Activated naive CD8-positive, alpha-beta T cell (primary cell): ENCODE measurements around the gene DOCK11.

ENCODE experiments used
- H3K27ac Mint-ChIP-seq: one replicate; pipeline ENCODE4 v1.8.0; 2021; ENCODE audit warnings: mixed read lengths
- H3K27me3 Mint-ChIP-seq: one replicate; pipeline ENCODE4 v1.8.0; 2021; ENCODE audit warnings: mixed read lengths
- H3K36me3 Mint-ChIP-seq: one replicate; pipeline ENCODE4 v1.8.0; 2021; ENCODE audit warnings: mixed read lengths
- H3K4me1 Mint-ChIP-seq: one replicate; pipeline ENCODE4 v1.8.0; 2021; ENCODE audit warnings: low read depth, mixed read lengths
- H3K4me3 Mint-ChIP-seq: one replicate; pipeline ENCODE4 v1.8.0; 2021; ENCODE audit warnings: mild to moderate bottlenecking, mixed read lengths
- H3K9me3 Mint-ChIP-seq: one replicate; pipeline ENCODE4 v1.8.0; 2021; ENCODE audit warnings: low read depth, mixed read lengths

DOCK11 gene

DNA sequence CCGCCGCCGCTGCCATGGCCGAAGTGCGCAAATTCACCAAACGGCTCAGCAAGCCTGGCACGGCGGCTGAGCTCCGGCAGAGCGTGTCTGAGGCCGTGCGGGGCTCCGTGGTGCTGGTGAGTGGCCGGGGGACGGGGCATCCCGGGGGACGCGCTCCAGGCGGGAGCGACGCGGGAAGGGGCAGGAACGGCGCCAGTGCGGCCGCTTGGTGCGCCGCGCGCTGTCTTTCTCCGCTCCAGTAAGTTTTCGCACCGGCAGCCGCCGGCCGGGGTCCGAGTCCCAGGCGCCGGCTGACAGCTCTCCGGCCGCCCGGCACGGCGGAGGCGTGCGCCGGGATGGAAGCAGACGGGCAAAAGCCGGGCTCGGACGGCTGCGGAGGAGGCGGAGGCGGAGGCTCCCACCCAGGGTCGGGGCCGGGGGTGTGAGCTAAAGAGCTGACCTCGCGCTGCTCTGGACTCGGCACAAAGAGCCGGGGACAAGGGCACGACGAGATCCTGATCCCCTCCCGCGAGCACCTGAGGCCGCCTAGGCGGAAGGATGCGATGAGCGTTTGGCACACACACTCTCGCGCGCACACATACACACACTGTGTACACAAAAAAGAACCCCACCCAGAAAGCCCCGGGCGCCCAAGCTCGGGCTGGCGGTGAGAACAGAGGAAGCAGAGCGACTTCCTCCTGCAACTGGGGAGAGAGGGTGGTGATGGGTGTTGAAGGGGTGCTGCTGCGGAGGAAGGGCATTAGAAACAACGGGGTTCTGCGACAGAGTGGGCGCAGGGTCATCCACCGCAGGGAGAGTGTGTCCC lies 545 bp downstream of the DOCK11 start:
- Mint-ChIP-seq H3K4me1 (peaks cover 31% of the 10 kb centered on the region), H3K9me3 (no peaks in the 10 kb centered on the region), H3K36me3 (no peaks in the 10 kb centered on the region), H3K4me3 (peak overlapping the region; percentile 97), H3K27me3 (no peaks in the 10 kb centered on the region), H3K27ac (peak overlapping the region; percentile 96)

GRCh38 chrX:118496763-118497079 lies 1.1 kb downstream of the DOCK11 start:
- peak overlapping the region; percentile 97 for H3K4me3 Mint-ChIP-seq
- no peaks in the 10 kb centered on the region for H3K36me3 Mint-ChIP-seq
- H3K9me3 Mint-ChIP-seq: no peaks in the 10 kb centered on the region
- no peaks in the 10 kb centered on the region for H3K27me3 Mint-ChIP-seq
- peak overlapping the region; percentile 96 for H3K27ac Mint-ChIP-seq
- H3K4me1 Mint-ChIP-seq: peaks cover 34% of the 10 kb centered on the region

DNA sequence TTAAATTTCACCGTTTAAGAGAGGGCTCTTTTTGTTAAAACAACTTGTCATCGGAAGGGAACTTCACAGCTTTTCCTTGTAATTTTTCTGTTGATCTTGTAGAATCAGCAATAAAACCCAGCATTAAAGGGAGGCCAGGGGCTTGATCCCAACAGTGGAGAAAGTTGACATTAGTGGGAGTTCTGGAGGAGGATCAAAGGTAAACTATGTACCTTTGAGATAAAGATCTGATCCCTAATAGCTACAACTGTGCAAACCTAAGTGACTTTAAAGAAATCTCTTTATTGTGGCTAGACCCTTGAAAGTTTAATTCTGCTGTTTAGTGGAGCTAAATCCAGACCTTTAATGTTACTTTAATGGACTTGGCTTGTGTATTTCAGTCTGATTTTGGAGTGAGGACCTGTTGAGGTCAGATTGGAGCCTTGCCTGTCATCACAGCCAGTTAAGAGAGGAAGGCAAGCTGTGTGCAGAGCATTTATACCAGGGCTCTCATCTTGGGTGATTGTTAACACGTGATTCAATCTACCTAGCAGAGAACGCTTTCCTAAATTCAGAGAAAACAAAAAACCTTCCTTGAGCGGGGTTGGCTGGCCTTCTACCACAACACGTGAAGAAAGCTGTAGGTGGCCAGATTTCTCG lies 1.7 kb downstream of the DOCK11 start:
- H3K27me3 Mint-ChIP-seq: no peaks in the 10 kb centered on the region
- peak overlapping the region; percentile 97 for H3K4me3 Mint-ChIP-seq
- H3K9me3 Mint-ChIP-seq: no peaks in the 10 kb centered on the region
- H3K4me1 Mint-ChIP-seq: peaks cover 40% of the 10 kb centered on the region
- H3K36me3 Mint-ChIP-seq: no peaks in the 10 kb centered on the region
- H3K27ac Mint-ChIP-seq: peak overlapping the region; percentile 96

- H3K27me3 Mint-ChIP-seq: no peaks in the 10 kb centered on the region
- peak overlapping the region; percentile 96 for H3K27ac Mint-ChIP-seq
- H3K9me3 Mint-ChIP-seq: no peaks in the 10 kb centered on the region
- H3K4me1 Mint-ChIP-seq: peaks cover 48% of the 10 kb centered on the region
- H3K36me3 Mint-ChIP-seq: peaks cover 2% of the 10 kb centered on the region
- H3K4me3 Mint-ChIP-seq: peak overlapping the region; percentile 97
Measured at GRCh38 chrX:118498351-118498750, 2.7 kb downstream of the DOCK11 start.

DNA sequence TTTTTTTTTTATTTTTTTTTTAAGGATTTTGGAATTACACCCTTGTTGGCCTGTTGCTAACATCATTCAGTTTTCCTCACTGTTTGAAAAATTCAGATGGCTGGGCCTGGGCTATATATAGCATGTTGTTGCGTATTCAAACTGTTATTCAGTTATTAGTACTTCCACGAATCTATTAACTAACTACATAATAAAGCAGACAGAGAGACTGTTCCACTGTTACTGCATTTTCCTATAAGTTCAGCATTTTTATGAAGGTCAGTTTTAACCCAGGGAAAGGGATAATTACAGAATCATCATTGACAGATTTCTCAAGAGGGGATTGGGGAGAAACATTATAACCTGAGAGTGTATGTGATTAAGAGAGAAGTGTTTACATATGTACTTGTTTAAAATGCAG lies 3.1 kb downstream of the DOCK11 start:
- peaks cover 53% of the 10 kb centered on the region for H3K4me1 Mint-ChIP-seq
- no peaks in the 10 kb centered on the region for H3K27me3 Mint-ChIP-seq
- H3K36me3 Mint-ChIP-seq: peaks cover 4% of the 10 kb centered on the region
- H3K27ac Mint-ChIP-seq: peak overlapping the region; percentile 96
- H3K9me3 Mint-ChIP-seq: no peaks in the 10 kb centered on the region
- peak overlapping the region; percentile 52 for H3K4me3 Mint-ChIP-seq

DNA sequence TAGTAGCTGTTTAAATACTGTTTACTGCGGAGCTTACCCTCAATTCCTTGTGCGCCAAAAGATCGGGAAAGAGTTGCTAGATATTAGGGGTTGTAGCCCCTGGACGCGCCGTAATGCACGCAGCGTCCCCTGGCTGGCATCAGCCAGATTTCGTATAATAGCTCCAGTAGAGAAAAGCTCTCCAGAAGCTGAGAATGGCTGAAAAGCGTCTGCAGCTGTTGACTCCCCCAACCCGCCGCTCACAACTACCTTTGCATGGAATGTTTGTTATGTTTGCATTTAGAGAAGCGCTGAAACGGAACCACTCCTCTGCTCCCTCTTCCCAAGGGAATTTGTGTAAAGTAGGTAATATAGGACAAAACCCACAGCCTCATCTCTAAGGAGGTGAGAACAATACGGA lies 3.7 kb downstream of the DOCK11 start:
- H3K4me1 Mint-ChIP-seq: peaks cover 57% of the 10 kb centered on the region
- H3K27me3 Mint-ChIP-seq: no peaks in the 10 kb centered on the region
- H3K36me3 Mint-ChIP-seq: peaks cover 4% of the 10 kb centered on the region
- peak overlapping the region; percentile 96 for H3K27ac Mint-ChIP-seq
- peak overlapping the region; percentile 52 for H3K4me3 Mint-ChIP-seq
- no peaks in the 10 kb centered on the region for H3K9me3 Mint-ChIP-seq

- Mint-ChIP-seq H3K27ac (peak overlapping the region; percentile 95), H3K4me1 (peaks cover 65% of the 10 kb centered on the region), H3K36me3 (peaks cover 4% of the 10 kb centered on the region), H3K9me3 (no peaks in the 10 kb centered on the region), H3K27me3 (no peaks in the 10 kb centered on the region), H3K4me3 (peak overlapping the region; percentile 57)
Measured at GRCh38 chrX:118502161-118502789, 6.7 kb downstream of the DOCK11 start.

DNA sequence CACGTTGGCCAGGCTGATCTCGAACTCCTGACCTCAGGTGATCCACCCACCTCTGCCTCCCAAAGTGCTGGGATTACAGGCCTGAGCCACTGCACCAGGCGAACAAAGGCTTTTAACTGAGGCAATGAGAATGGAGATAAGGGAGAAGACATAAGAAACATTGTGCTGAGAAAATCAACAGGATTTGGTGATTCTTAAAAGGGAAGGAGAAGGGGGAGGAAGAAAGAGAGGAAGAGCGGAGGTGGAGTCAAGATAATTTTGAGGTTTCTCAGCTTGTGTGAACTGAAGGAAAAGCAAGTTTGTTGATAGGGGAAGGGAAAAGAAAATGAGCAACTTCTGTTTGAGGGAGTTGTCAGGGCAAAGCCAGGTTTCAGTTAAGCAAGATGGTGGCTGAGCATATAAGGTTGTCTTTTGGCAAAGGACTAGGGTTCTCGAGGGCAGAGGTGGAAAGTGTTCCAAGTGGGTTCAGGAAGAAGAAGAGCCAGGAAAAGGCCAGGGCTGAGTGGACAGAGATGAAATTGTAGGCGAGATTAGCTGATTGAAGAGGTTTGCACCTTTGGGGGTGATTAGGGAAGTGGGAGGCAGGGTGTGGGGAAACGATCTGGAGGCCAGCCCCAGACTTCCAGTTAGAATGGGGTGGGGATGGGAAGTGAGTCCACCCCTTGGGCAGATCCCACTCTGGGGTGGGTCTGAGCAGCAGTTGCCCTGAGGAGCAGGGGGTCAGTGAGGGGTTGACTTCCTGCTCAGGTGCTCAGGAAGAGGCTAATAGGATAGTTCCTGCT lies 7.8 kb downstream of the DOCK11 start:
- Mint-ChIP-seq H3K4me3 (peak overlapping the region; percentile 73), H3K4me1 (peaks cover 64% of the 10 kb centered on the region), H3K27ac (peak overlapping the region; percentile 95), H3K36me3 (peaks cover 4% of the 10 kb centered on the region), H3K27me3 (no peaks in the 10 kb centered on the region), H3K9me3 (no peaks in the 10 kb centered on the region)

- Mint-ChIP-seq H3K36me3 (peaks cover 4% of the 10 kb centered on the region), H3K27me3 (no peaks in the 10 kb centered on the region), H3K27ac (peak overlapping the region; percentile 78), H3K4me3 (no peak overlapping the region), H3K9me3 (no peaks in the 10 kb centered on the region), H3K4me1 (peaks cover 63% of the 10 kb centered on the region)
Measured at GRCh38 chrX:118504581-118504980, 9.0 kb downstream of the DOCK11 start.

GRCh38 chrX:118506805-118507480 lies 11.3 kb downstream of the DOCK11 start:
- Mint-ChIP-seq H3K36me3 (peaks cover 9% of the 10 kb centered on the region), H3K4me3 (no peak overlapping the region), H3K4me1 (peaks cover 76% of the 10 kb centered on the region), H3K9me3 (no peaks in the 10 kb centered on the region), H3K27ac (peak overlapping the region; percentile 90), H3K27me3 (no peaks in the 10 kb centered on the region)

- Mint-ChIP-seq H3K36me3 (peaks cover 9% of the 10 kb centered on the region), H3K9me3 (no peaks in the 10 kb centered on the region), H3K4me1 (peaks cover 74% of the 10 kb centered on the region), H3K27ac (peak overlapping the region; percentile 72), H3K4me3 (peak overlapping the region; percentile 17), H3K27me3 (no peaks in the 10 kb centered on the region)
Measured at GRCh38 chrX:118507766-118508165, 12.2 kb downstream of the DOCK11 start.

GRCh38 chrX:118508221-118508620 lies 12.6 kb downstream of the DOCK11 start:
- Mint-ChIP-seq H3K9me3 (no peaks in the 10 kb centered on the region), H3K4me3 (no peak overlapping the region), H3K27ac (peak overlapping the region; percentile 75), H3K36me3 (peaks cover 9% of the 10 kb centered on the region), H3K4me1 (peaks cover 76% of the 10 kb centered on the region), H3K27me3 (no peaks in the 10 kb centered on the region)

DNA sequence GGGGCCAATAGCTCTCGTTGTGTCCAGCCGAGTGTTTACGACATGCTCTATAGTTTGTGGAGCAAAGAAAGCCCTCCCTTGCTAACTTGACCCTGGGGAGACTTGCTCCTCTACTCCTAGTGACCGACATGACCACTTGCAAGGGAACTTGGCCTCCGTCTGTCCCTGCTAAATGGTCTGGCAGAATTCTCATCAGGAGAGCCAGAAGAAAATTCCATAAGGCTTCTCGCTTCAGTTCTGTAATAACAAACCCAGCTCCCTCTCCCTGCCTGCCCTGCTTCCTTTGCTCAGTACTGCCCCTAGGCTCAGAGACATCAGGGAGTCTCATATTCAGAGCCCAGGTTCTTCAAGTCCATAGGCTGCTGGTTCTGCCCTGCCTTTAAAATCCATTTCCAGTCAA lies 13.0 kb downstream of the DOCK11 start:
- Mint-ChIP-seq H3K36me3 (peaks cover 5% of the 10 kb centered on the region), H3K4me1 (peaks cover 74% of the 10 kb centered on the region), H3K4me3 (no peak overlapping the region), H3K9me3 (no peaks in the 10 kb centered on the region), H3K27ac (peak overlapping the region; percentile 75), H3K27me3 (no peaks in the 10 kb centered on the region)

- no peaks in the 10 kb centered on the region for H3K27me3 Mint-ChIP-seq
- H3K36me3 Mint-ChIP-seq: peaks cover 9% of the 10 kb centered on the region
- peak overlapping the region; percentile 79 for H3K27ac Mint-ChIP-seq
- peaks cover 74% of the 10 kb centered on the region for H3K4me1 Mint-ChIP-seq
- H3K9me3 Mint-ChIP-seq: no peaks in the 10 kb centered on the region
- no peak overlapping the region for H3K4me3 Mint-ChIP-seq
Measured at GRCh38 chrX:118510111-118510510, 14.5 kb downstream of the DOCK11 start.
